Neuronal stem cell (in vitro differentiated cells): ENCODE results near the gene FRAS1.

Experiments used
- DNase-seq: peaks from one replicate; pipeline ENCODE4 v3.0.0-alpha.2; 2013; ENCODE audit warnings: low spot score
- H2AFZ ChIP-seq: one replicate; pipeline ENCODE4 v1.6.1; 2013; ENCODE audit warnings: mild to moderate bottlenecking, low read length, inconsistent platforms
- H2AK5ac ChIP-seq: 2 replicates; pipeline ENCODE4 v1.6.1; 2013; ENCODE audit warnings: low read depth, mild to moderate bottlenecking, inconsistent platforms, low read length, moderate library complexity, mixed read lengths
- H2BK120ac ChIP-seq: 2 replicates; pipeline ENCODE4 v1.6.1; 2013; ENCODE audit warnings: low read depth, mild to moderate bottlenecking, inconsistent platforms, low read length, moderate library complexity, mixed read lengths
- H2BK12ac ChIP-seq: one replicate; pipeline ENCODE4 v1.6.1; 2013; ENCODE audit warnings: low read length, inconsistent platforms
- H2BK15ac ChIP-seq: 2 replicates; pipeline ENCODE4 v1.6.1; 2013; ENCODE audit warnings: mild to moderate bottlenecking, low read length, inconsistent platforms, mixed read lengths
- H2BK5ac ChIP-seq: one replicate; pipeline ENCODE4 v1.6.1; 2013; ENCODE audit warnings: inconsistent platforms, mild to moderate bottlenecking, low read length, moderate library complexity
- H3K14ac ChIP-seq: one replicate; pipeline ENCODE4 v1.6.1; 2013; ENCODE audit warnings: low read length, inconsistent platforms
- H3K18ac ChIP-seq: 2 replicates; pipeline ENCODE4 v1.6.1; 2013; ENCODE audit warnings: low read length, inconsistent platforms
- H3K23ac ChIP-seq: 2 replicates; pipeline ENCODE4 v1.6.1; 2013; ENCODE audit warnings: low read depth, mild to moderate bottlenecking, mixed read lengths, low read length, inconsistent platforms; ENCODE audit not compliant: poor library complexity
- H3K27ac ChIP-seq: replicated peaks from 3 replicates; pipeline ENCODE4 v1.5.1; 2013; ENCODE audit warnings: low read length, inconsistent platforms
- H3K27me3 ChIP-seq, 3 experiments: 2 replicates each; pipeline ENCODE4 v1.6.1; 2013; ENCODE audit warnings: low read length in 3 of 3, mild to moderate bottlenecking in 2 of 3, inconsistent platforms in 1 of 3, low read depth in 1 of 3, mixed read lengths in 1 of 3, moderate library complexity in 1 of 3; ENCODE audit not compliant: control insufficient read depth in 3 of 3, insufficient read depth in 3 of 3
- H3K36me3 ChIP-seq, 2 donors: replicated peaks in 1 of 2; 2 replicates each; pipeline ENCODE4 v1.6.1; 2013; ENCODE audit warnings: low read length in 2 of 2; ENCODE audit not compliant: control insufficient read depth in 2 of 2, insufficient read depth in 2 of 2
- H3K4ac ChIP-seq: 2 replicates; pipeline ENCODE4 v1.6.1; 2013; ENCODE audit warnings: inconsistent platforms, mild to moderate bottlenecking, low read length, moderate library complexity
- H3K4me1 ChIP-seq, 2 donors: 1 replicate in 1 of 2; 2 replicates in 1 of 2; pipeline ENCODE4 v1.6.1; 2013; ENCODE audit warnings: low read length in 2 of 2, low read depth in 1 of 2; ENCODE audit not compliant: control insufficient read depth in 2 of 2, insufficient read depth in 1 of 2
- H3K4me2 ChIP-seq: one replicate; pipeline ENCODE4 v1.6.1; 2013; ENCODE audit warnings: mild to moderate bottlenecking, low read length, inconsistent platforms; ENCODE audit not compliant: insufficient read depth, poor library complexity, severe bottlenecking
- H3K4me3 ChIP-seq, 2 donors: 2 replicates each; pipeline ENCODE4 v1.5.1; 2013; ENCODE audit warnings: low read length in 2 of 2, mild to moderate bottlenecking in 2 of 2, inconsistent platforms in 1 of 2, moderate library complexity in 1 of 2
- H3K79me1 ChIP-seq: one replicate; pipeline ENCODE4 v1.6.1; 2013; ENCODE audit warnings: low read depth, mild to moderate bottlenecking, inconsistent platforms, low read length, moderate library complexity
- H3K9ac ChIP-seq: one replicate; pipeline ENCODE4 v1.6.1; 2013; ENCODE audit warnings: mild to moderate bottlenecking, low read depth, low read length, inconsistent platforms; ENCODE audit not compliant: poor library complexity
- H3K9me3 ChIP-seq, 2 donors: replicated peaks in 1 of 2; 2 replicates each; pipeline versions ENCODE3 to v1.6.1; 2013; ENCODE audit warnings: low read length in 2 of 2, mild to moderate bottlenecking in 2 of 2, inconsistent platforms in 1 of 2, low read depth in 1 of 2, mixed read lengths in 1 of 2, moderate library complexity in 1 of 2; ENCODE audit not compliant: control insufficient read depth in 2 of 2, insufficient read depth in 1 of 2
- H4K8ac ChIP-seq: one replicate; pipeline ENCODE4 v1.6.1; 2013; ENCODE audit warnings: low read depth, mild to moderate bottlenecking, inconsistent platforms, low read length, moderate library complexity
- H4K91ac ChIP-seq: one replicate; pipeline ENCODE4 v1.6.1; 2013; ENCODE audit warnings: low read length, low read depth, mild to moderate bottlenecking, inconsistent platforms; ENCODE audit not compliant: poor library complexity
- WGBS, 2 donors: extraction: QIAGEN DNeasy Blood & Tissue Kit; methylation state at CpG; one replicate each; pipeline ENCODE4 v1.1.7; 2013; ENCODE audit warnings: missing lambda C conversion rate in 2 of 2, mixed read lengths in 1 of 2; ENCODE audit not compliant: insufficient read length in 2 of 2, insufficient replicate concordance in 1 of 2; ENCODE audit errors: extremely low coverage in 2 of 2; 5-methylcytosine and 5-hydroxymethylcytosine counted together

Gene FRAS1

DNA sequence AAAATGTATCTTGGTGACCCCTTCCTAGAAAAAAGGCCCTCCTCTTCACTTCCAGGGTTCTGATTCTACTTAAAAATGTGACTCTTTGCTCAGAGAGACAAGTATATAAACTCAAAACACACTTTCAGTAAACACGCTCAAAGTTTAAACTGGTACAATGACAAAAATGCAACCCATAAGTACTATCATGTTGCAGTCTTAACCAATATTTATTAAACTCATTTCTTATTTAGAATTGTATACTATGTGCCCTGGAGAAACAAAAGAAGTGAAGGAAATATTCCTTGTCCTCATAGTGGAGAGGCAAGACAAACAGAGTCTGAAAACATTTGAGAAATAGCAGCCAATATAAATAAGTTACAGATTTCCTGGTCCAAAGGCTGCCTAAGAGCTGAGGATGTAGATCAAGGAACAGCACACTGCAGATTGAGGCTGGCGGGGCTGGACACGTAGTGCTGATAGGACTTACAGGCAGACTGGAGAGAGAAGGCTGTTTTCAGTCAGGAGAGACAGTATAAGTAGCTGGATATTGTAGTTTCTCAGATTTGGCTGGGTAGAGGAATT lies 455.3 kb downstream of the FRAS1 start:
- no peak for DNase-seq
- H2BK120ac ChIP-seq, result no peak overlapping the region
- H4K8ac ChIP-seq, result no peak overlapping the region
- H3K14ac ChIP-seq, result no peak overlapping the region
- no peak overlapping the region for H2BK15ac ChIP-seq
- H3K9me3 ChIP-seq, result no peaks in the 10 kb centered on the region
- WGBS, 2 donors, result no CpG with 5 or more reads among the region's 3 CpGs
- H2AK5ac ChIP-seq, result no peak overlapping the region
- no peak overlapping the region for H2BK5ac ChIP-seq
- H3K27ac ChIP-seq, result no peak overlapping the region
- peaks cover 0 to 11% of the 10 kb centered on the region in 2 donors for H3K36me3 ChIP-seq
- no peak overlapping the region for H3K23ac ChIP-seq
- H3K27me3 ChIP-seq, result no peaks in the 10 kb centered on the region
- no peak overlapping the region for H3K4ac ChIP-seq
- H2BK12ac ChIP-seq, result no peak overlapping the region
- no peak overlapping the region for H3K4me3 ChIP-seq
- no peak overlapping the region for H3K9ac ChIP-seq
- H3K4me2 ChIP-seq, result no peak overlapping the region
- H3K79me1 ChIP-seq, result no peaks in the 10 kb centered on the region
- H3K4me1 ChIP-seq, result peaks cover 4 to 5% of the 10 kb centered on the region in 2 donors
- H4K91ac ChIP-seq, result no peak overlapping the region
- H3K18ac ChIP-seq, result no peak overlapping the region
- no peak overlapping the region for H2AFZ ChIP-seq

DNA sequence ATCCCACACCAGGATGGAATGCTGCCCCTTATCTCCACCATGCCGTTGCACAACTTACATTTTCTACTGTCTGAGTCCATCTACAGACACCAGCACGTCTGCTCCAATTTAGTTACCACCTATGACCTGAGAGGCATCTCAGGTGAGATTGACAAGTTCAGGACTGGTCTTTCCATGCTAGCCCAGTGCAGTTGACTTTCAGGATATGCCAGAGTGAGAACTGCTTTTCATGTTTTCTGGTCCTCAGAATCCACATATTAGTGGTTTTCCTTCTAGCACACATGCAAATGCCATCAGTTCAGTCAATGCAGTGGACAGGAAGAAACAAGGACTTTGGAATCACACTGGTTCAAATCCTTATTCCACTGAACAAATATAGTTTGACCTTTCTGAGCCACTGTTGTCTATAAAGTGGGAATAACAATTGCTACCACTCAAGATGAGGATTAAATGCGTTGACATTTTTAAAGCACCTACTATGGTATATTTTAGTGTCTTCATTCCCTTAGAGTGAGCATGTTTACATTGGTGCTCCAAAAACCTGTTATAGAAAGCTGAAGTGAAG lies 456.4 kb downstream of the FRAS1 start:
- Histone ChIP-seq H3K79me1 (no peaks in the 10 kb centered on the region), H3K36me3 (peaks cover 0 to 9% of the 10 kb centered on the region in 2 donors), H3K9me3 (no peaks in the 10 kb centered on the region), H2BK120ac (no peak overlapping the region), H3K27ac (no peak overlapping the region), H3K18ac (no peak overlapping the region), H2BK5ac (no peak overlapping the region), H3K4me2 (no peak overlapping the region), H3K27me3 (no peaks in the 10 kb centered on the region), H3K23ac (no peak overlapping the region), H3K4me3 (no peak overlapping the region), H2AK5ac (no peak overlapping the region), H2BK15ac (no peak overlapping the region), H4K8ac (no peak overlapping the region), H2BK12ac (no peak overlapping the region), H2AFZ (no peak overlapping the region), H4K91ac (no peak overlapping the region), H3K9ac (no peak overlapping the region), H3K14ac (no peak overlapping the region), H3K4ac (no peak overlapping the region), H3K4me1 (peaks cover 4% of the 10 kb centered on the region in 2 donors)
- no CpG with 5 or more reads among the region's 3 CpGs for WGBS, 2 donors
- DNase-seq, result no peak

DNA sequence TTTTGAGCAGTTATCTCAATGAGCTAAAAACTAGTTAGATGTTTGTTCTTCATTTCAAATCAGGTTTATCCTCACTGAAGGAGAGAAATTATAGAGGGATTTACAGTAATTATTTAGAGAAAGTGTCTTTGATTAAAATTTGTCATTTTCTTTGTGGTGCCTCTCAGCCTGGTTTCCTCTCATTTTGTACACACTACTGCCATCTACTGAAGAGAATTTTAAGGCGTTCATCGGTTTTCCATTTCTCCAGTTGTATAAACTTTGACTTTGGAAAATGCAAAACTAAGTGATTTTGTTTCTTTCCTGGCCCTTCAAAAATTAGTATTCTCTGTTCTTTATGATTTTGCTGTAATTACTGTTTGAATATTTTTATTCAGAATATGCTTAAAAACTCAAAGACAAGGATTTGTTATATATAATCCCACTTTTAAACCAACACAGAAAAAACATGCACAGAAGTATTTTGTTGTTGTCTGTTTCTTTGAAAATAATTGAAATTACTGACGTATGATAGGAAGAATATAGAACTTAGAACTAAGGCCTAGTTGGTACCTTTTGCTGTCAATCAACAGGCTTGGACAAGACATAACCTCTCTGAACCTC lies 460.0 kb downstream of the FRAS1 start:
- H3K9me3 ChIP-seq, result no peaks in the 10 kb centered on the region
- H3K4me2 ChIP-seq, result no peak overlapping the region
- no peak overlapping the region for H3K23ac ChIP-seq
- no peaks in the 10 kb centered on the region for H3K4me1 ChIP-seq
- H2AFZ ChIP-seq, result no peak overlapping the region
- no peak overlapping the region for H3K9ac ChIP-seq
- no peak overlapping the region for H2AK5ac ChIP-seq
- H3K18ac ChIP-seq, result no peak overlapping the region
- no peak overlapping the region for H3K4ac ChIP-seq
- no peak overlapping the region for H3K14ac ChIP-seq
- no peak overlapping the region for H2BK120ac ChIP-seq
- no peak overlapping the region for H3K27ac ChIP-seq
- WGBS, 2 donors, result no CpG with 5 or more reads among the region's 3 CpGs
- peaks cover 0 to 4% of the 10 kb centered on the region in 2 donors for H3K36me3 ChIP-seq
- no peak overlapping the region for H2BK5ac ChIP-seq
- H4K91ac ChIP-seq, result no peak overlapping the region
- no peak overlapping the region for H4K8ac ChIP-seq
- H2BK12ac ChIP-seq, result no peak overlapping the region
- H2BK15ac ChIP-seq, result no peak overlapping the region
- H3K4me3 ChIP-seq, result no peak overlapping the region
- peak; percentile 5 for DNase-seq
- H3K79me1 ChIP-seq, result no peaks in the 10 kb centered on the region
- H3K27me3 ChIP-seq, result no peaks in the 10 kb centered on the region

DNA sequence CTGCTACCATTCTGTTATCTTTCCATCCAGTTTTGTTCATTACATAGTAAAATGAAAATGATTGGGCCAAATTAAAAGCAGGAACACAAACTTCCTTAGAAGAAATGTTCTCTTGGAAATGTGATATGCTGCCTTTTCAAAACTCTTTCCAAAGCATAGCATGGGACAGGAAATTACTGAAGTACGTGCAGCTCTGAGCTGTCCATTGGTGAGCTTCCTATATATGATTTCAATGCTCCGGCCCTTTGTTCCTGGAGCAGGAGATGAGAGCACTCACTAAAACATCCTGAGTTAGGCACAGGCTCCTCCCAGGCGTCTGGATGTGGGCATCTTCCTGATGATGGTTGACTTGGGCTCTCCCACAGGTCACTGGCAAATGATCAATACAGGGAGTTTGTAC lies 461.4 kb downstream of the FRAS1 start:
- H3K27me3 ChIP-seq, result no peaks in the 10 kb centered on the region
- H3K79me1 ChIP-seq, result no peaks in the 10 kb centered on the region
- no peak overlapping the region for H3K4me3 ChIP-seq
- H3K9me3 ChIP-seq, result no peaks in the 10 kb centered on the region
- no peak overlapping the region for H2BK12ac ChIP-seq
- H2AK5ac ChIP-seq, result no peak overlapping the region
- H2AFZ ChIP-seq, result no peak overlapping the region
- no peak overlapping the region for H3K23ac ChIP-seq
- no CpG with 5 or more reads among the region's 3 CpGs for WGBS, 2 donors
- H3K4ac ChIP-seq, result no peak overlapping the region
- no peak overlapping the region for H3K14ac ChIP-seq
- peaks cover 0 to 4% of the 10 kb centered on the region in 2 donors for H3K36me3 ChIP-seq
- DNase-seq, result no peak
- H3K4me1 ChIP-seq, result no peaks in the 10 kb centered on the region
- no peak overlapping the region for H3K9ac ChIP-seq
- H3K4me2 ChIP-seq, result no peak overlapping the region
- H4K8ac ChIP-seq, result no peak overlapping the region
- H3K18ac ChIP-seq, result no peak overlapping the region
- H2BK120ac ChIP-seq, result no peak overlapping the region
- no peak overlapping the region for H4K91ac ChIP-seq
- H3K27ac ChIP-seq, result no peak overlapping the region
- H2BK5ac ChIP-seq, result no peak overlapping the region
- H2BK15ac ChIP-seq, result no peak overlapping the region
